Sigmoid colon (tissue), 7 donors: ENCODE measurements around the gene MLC1. TPM values are rescaled to one million over a fixed set of nuclear protein-coding genes. Genes with fewer than 3 reads are reported as not detected.

Experiments used
- DNase-seq: peaks from one replicate; pipeline ENCODE4 v3.0.0-alpha.2; 2019
- H3K27ac ChIP-seq, 4 donors: fragments of 200-600 bp; sonication (generic); one replicate each; pipeline ENCODE4 v1.5.1; 2016 to 2019; ENCODE audit warnings: mild to moderate bottlenecking in 1 of 4
- H3K27me3 ChIP-seq, 3 donors: fragments of 200-600 bp; sonication (generic); one replicate each; pipeline ENCODE4 v1.5.1; 2019; ENCODE audit warnings: mild to moderate bottlenecking in 1 of 3
- H3K36me3 ChIP-seq, 4 donors: fragments of 200-600 bp; sonication (generic); one replicate each; pipeline ENCODE4 v1.5.1; 2016 to 2019
- H3K4me1 ChIP-seq, 4 donors: fragments of 200-600 bp; sonication (generic); one replicate each; pipeline ENCODE4 v1.5.1; 2017 to 2019
- H3K4me3 ChIP-seq, 4 donors: fragments of 200-600 bp; sonication (generic); one replicate each; pipeline ENCODE4 v1.5.1; 2017 to 2019; ENCODE audit warnings: mild to moderate bottlenecking in 2 of 4, moderate library complexity in 1 of 4
- H3K9me3 ChIP-seq, 4 donors: fragments of 200-600 bp in 3 of 4; sonication (generic) in 3 of 4; one replicate each; pipeline versions ENCODE4 v1.5.1 to v1.6.1; 2013 to 2019
- CTCF ChIP-seq, 4 experiments: fragments of 450-650 bp in 3 of 4; fragments of 200-600 bp in 1 of 4; IDR thresholded peaks; one replicate each; pipeline ENCODE4 v1.5.1; 2016 to 2019; ENCODE audit warnings: antibody characterized with exemption in 4 of 4, mild to moderate bottlenecking in 3 of 4, moderate library complexity in 2 of 4
- EP300 ChIP-seq, 4 donors: sonication (generic); formaldehyde crosslinking; IDR thresholded peaks; one replicate each; pipeline ENCODE4 v1.6.1; 2017; ENCODE audit warnings: antibody characterized with exemption in 4 of 4
- POLR2A ChIP-seq, 2 donors: fragments of 450-650 bp; IDR thresholded peaks; one replicate each; pipeline ENCODE4 v1.6.1; 2016; ENCODE audit warnings: antibody characterized with exemption in 2 of 2, mild to moderate bottlenecking in 2 of 2, moderate library complexity in 2 of 2
- POLR2AphosphoS5 ChIP-seq, 4 donors: sonication (generic); formaldehyde crosslinking; IDR thresholded peaks; one replicate each; pipeline ENCODE4 v1.6.1; 2017; ENCODE audit warnings: antibody characterized with exemption in 4 of 4
- WGBS, 2 donors: extraction: QIAGEN DNeasy Blood & Tissue Kit; methylation state at CpG; one replicate each; pipeline ENCODE4 v1.1.7; 2013; 5-methylcytosine and 5-hydroxymethylcytosine counted together
- intact Hi-C: fragments of 100-400 bp; cut with DNase I; formaldehyde crosslinking; loops from one replicate; pipeline ENCODE4 v1.15.1; 2023
- polyA plus RNA-seq, 3 donors: library from polyadenylated mRNA; stranded (reverse); fragments of 200-250 nt; gene quantifications; one replicate each; pipeline ENCODE4 v1.2.3, GENCODE V29; 2013
- total RNA-seq, 4 donors: library from RNA; depleted of rRNA; stranded (reverse); fragments of >200 nt; gene quantifications; one replicate each; pipeline ENCODE4 v1.1.0, GENCODE V29; 2016
- donor health status: healthy with polysubstance abuse.
- donor health status: Bipolar disorder and iron deficiency.
- donor health status: healthy.

MLC1 gene
- total and polyA plus RNA-seq, 7 donors, result 0.14 to 0.23 (median 0.16) TPM; not detected in 4

DNA sequence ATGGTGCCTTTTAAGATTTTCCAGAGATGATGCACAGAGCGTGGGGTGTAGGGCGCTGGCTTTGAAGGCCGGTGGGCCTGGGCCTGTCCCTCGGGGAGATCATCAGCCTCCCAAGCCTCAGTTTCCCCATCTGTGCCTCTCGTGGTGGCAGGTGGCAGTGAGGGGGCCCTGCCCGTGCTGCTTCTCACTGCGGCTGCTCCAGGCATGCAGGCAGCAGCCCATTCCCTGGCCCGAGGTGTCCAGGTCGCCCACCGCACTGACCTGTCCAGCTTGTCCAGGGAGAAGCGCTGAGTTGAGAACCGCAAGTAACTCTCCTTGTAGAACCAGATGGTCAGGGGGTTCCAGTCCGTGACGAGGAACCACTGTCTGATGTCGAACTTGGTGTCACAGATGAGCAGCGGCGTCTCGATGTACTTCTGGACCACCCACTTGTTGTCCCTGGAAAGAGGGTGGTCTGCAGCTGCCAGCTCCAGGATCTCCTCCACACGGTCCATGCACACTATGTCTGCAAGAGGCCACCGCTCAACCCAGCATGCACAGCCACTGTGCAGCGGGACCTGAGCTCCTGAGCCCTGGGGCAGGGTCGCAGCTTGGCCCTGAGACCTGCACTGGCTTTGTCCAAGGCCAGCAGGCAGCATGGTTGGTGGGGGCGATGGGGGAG lies 52.2 kb downstream of the MLC1 start:
- Histone ChIP-seq H3K9me3 (peaks cover 0 to 2% (median 0%) of the 10 kb centered on the region in 4 donors), H3K36me3 (no peaks in the 10 kb centered on the region), H3K4me1 (peaks cover 0 to 9% (median 6%) of the 10 kb centered on the region in 4 donors), H3K4me3 (no peak overlapping the region), H3K27ac (no peak overlapping the region), H3K27me3 (peaks cover 0 to 34% (median 15%) of the 10 kb centered on the region in 3 donors)
- intact Hi-C loops, result loop anchor here (5.0 kb wide), 1 partner anchor 266 kb away; no protein-coding TSS in a partner anchor
- WGBS, 2 donors, result 85 to 91% methylated on average over 23 of the region's 23 CpGs
- DNase-seq, result peak; percentile 52
- no peak for TF ChIP-seq CTCF (IDR thresholded peaks at IDR 0.05)
- TF ChIP-seq EP300 (IDR thresholded peaks at IDR 0.05), result no peak
- no peak for TF ChIP-seq POLR2A (IDR thresholded peaks at IDR 0.05)
- no peak for TF ChIP-seq POLR2AphosphoS5 (IDR thresholded peaks at IDR 0.05)

- 67 to 78% methylated on average over 24 of the region's 24 CpGs for WGBS, 2 donors
- peaks cover 0 to 42% (median 21%) of the 10 kb centered on the region in 3 donors for H3K27me3 ChIP-seq
- H3K36me3 ChIP-seq, result no peaks in the 10 kb centered on the region
- no peak overlapping the region for H3K27ac ChIP-seq
- TF ChIP-seq POLR2A (IDR thresholded peaks at IDR 0.05) (no peak), CTCF (IDR thresholded peaks at IDR 0.05) (no peak), POLR2AphosphoS5 (IDR thresholded peaks at IDR 0.05) (no peak), EP300 (IDR thresholded peaks at IDR 0.05) (no peak)
- H3K4me1 ChIP-seq, result peaks cover 0 to 9% (median 6%) of the 10 kb centered on the region in 4 donors
- H3K9me3 ChIP-seq, result peaks cover 0 to 2% (median 0%) of the 10 kb centered on the region in 4 donors
- no peak overlapping the region for H3K4me3 ChIP-seq
- intact Hi-C loops, result loop anchor here (5.0 kb wide), 1 partner anchor 265 kb away; no protein-coding TSS in a partner anchor
- DNase-seq, result peak; percentile 61
These were observed 52.9 kb downstream of the MLC1 start for GRCh38 chr22:50032109-50032871.

GRCh38 chr22:50031189-50032091 lies 53.8 kb downstream of the MLC1 start:
- Histone ChIP-seq H3K9me3 (no peaks in the 10 kb centered on the region), H3K4me3 (no peak overlapping the region), H3K27ac (no peak overlapping the region), H3K4me1 (peaks cover 0 to 9% (median 6%) of the 10 kb centered on the region in 4 donors), H3K27me3 (peaks cover 0 to 50% (median 21%) of the 10 kb centered on the region in 3 donors), H3K36me3 (no peaks in the 10 kb centered on the region)
- peak; percentile 62 for DNase-seq
- TF ChIP-seq POLR2AphosphoS5 (IDR thresholded peaks at IDR 0.05) (no peak), EP300 (IDR thresholded peaks at IDR 0.05) (no peak)
- 78 to 91% methylated on average over 49 of the region's 49 CpGs for WGBS, 2 donors
- intact Hi-C loops, result loop anchor here (5.0 kb wide), 1 partner anchor 264 kb away; no protein-coding TSS in a partner anchor

DNA sequence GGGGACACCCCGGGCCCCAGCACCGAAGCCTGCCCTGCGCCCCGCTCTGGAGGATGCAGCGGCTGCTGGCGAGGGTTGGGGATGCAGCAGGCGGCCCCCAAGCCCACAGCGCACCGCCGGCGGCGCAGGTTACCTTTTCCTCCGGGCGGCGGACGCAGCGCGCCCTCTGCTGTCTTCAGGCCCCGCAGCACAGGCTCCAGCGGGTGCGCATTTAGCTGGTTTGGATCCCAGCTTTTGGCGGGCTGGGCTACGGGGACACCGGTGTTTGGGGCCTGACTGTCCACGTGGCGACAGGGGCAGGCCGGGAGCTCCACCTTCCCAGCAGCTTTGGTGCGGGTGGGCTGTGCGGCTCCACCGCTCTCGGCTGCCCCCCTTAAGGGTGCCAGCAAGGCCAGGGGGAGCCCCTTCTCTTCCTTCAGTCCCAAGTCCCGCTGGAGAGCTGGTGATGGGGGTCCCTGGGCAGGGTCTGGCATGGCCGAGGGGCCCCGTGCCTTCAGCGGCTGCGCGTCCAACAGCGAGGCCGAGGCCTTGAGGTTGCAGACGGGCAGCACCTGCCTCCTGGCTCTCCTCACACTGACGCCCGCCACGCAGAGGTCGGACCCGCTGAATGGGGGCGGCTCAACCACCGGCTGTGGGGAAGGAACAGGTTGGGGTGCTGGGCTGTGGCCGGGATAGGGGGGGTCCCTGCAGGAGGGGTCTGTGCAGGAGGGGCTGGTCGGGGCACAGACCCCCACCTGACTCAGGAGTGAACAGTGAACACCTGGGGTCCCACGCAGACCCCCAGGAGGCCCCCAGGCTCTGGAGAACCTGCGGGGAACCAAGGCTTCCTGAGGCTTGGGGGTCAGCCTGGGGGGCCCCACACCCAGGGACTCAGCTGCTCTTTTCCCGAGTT lies 54.7 kb downstream of the MLC1 start:
- intact Hi-C loops, result loop anchor here (1.0 to 5.0 kb wide), 2 partner anchors 101 to 263 kb away; no protein-coding TSS in a partner anchor
- no peak for TF ChIP-seq POLR2A (IDR thresholded peaks at IDR 0.05)
- peak; percentile 69 to 84 (median 74) for TF ChIP-seq CTCF (IDR thresholded peaks at IDR 0.05)
- TF ChIP-seq POLR2AphosphoS5 (IDR thresholded peaks at IDR 0.05), result no peak
- TF ChIP-seq EP300 (IDR thresholded peaks at IDR 0.05), result no peak
- DNase-seq, result peak; percentile 84
- no peak overlapping the region for H3K4me3 ChIP-seq
- no peak overlapping the region for H3K27ac ChIP-seq
- H3K9me3 ChIP-seq, result no peaks in the 10 kb centered on the region
- peaks cover 0 to 55% (median 21%) of the 10 kb centered on the region in 3 donors for H3K27me3 ChIP-seq
- no peaks in the 10 kb centered on the region for H3K36me3 ChIP-seq
- WGBS, 2 donors, result 20 to 21% methylated on average over 52 of the region's 52 CpGs
- H3K4me1 ChIP-seq, result peaks cover 0 to 9% (median 6%) of the 10 kb centered on the region in 4 donors
